ENCODE results near the gene SNRPF.
A peak's percentile ranks its signal among the peaks of the same experiment; 100 is the strongest.
"Not testable (repeated sequence)": the region's sequence is repeated elsewhere in the genome, so short reads cannot be mapped to it uniquely, and the experiment has no call there.

Gene SNRPF
- total RNA-seq = 29.2 to 86.8 reads per million in 2 experiments

GRCh38 chr12:95858451-95859343 is at the start of gene SNRPF:
Gene SNRPF, plus strand, starts transcription at chr12:95858952. Its CDS starts 122 bp downstream, at chr12:95859074.
- peak; percentile 90 for DNase-seq (ENCODE audit: low read depth)

- no peak for DNase-seq (ENCODE audit: low read depth)
Observed at GRCh38 chr12:95809000-95809680, 49.6 kb upstream of the SNRPF start.

DNA sequence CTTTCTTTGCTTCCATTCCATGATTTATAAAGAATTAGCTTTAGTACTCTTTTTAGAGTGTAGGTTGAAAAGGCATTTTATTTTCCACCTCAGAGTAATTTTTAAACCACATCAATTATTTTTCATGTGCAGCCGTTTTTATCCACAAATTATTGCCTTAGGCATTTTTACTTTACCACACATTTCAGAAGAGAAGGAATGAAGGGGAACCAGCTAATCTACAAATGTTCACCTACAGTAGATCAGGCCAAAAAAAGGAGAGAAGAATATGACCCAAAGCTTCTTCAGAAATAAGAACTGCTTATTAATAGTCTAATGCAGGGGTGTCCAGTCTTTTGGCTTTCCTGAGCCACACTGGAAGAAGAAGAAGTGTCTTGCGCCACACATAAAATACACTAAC is 48.3 kb upstream of the SNRPF start:
- DNase-seq (ENCODE audit: low read depth) = no peak

DNA sequence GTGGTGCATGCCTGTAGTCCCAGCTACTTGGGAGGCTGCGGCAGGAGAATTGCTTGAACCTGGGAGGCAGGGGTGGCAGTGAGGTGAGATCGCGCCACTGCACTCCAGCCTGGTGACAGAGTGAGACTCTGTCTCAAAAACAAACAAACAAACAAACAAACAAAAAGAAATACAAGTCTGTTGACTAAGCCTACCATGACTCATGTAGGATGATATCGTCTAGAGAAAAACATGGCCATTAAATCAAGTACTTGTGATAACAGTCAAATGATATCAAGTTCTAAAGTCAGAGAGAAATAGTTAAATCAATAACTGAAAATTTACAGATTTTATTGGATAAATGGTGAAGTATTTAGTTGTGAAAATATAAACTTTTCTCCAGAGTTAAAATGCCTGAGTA is 46.6 kb upstream of the SNRPF start:
- not testable (repeated sequence) for DNase-seq (ENCODE audit: low read depth)

DNA sequence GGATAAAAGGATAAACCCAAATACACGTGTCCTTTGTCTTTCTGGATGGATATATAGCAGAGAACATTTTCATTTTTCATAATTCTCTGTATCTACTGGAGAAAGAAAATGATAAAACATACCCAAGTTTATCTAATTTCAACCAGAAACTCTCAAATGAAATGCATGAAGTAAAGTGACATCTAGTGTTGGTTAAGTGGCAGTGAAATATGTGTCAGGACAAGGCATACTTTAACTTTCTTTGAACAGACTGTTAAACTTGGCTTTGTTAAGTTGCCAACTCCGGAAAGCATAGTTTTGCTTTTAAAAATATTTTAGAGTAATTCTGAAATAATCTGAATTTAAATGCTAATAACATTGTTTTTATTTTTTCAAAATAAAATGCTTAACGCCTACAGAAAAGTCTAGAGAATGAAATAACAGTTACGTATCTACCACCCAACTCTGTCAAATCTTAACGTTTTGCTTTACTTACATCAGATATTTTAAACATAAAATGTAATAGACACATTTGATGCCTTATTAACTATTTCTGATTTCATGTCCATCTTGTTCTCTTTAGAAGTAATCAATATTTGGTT is 43.0 kb upstream of the SNRPF start:
- no peak for DNase-seq (ENCODE audit: low read depth)

GRCh38 chr12:95820096-95820703 is 38.6 kb upstream of the SNRPF start:
- DNase-seq (ENCODE audit: low read depth) = no peak

DNA sequence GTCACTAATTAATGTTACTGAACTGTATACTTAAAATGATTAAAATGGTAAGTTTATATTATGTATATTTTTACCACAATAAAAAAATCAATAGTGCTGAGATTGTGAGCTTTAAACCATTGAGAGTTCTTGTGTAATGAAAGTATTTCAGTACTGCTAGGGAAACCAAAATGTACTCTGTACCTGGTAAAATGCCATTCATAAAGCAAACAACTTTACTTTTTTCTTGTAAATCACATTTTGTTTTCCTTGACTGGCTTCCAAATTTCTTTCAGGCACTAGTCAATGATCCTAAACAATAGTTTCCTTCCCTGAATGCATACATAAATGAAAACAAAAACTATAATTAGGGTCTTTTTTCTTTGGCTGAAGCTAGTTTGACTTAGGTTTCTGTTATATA is 29.4 kb upstream of the SNRPF start:
- no peak for DNase-seq (ENCODE audit: low read depth)

DNA sequence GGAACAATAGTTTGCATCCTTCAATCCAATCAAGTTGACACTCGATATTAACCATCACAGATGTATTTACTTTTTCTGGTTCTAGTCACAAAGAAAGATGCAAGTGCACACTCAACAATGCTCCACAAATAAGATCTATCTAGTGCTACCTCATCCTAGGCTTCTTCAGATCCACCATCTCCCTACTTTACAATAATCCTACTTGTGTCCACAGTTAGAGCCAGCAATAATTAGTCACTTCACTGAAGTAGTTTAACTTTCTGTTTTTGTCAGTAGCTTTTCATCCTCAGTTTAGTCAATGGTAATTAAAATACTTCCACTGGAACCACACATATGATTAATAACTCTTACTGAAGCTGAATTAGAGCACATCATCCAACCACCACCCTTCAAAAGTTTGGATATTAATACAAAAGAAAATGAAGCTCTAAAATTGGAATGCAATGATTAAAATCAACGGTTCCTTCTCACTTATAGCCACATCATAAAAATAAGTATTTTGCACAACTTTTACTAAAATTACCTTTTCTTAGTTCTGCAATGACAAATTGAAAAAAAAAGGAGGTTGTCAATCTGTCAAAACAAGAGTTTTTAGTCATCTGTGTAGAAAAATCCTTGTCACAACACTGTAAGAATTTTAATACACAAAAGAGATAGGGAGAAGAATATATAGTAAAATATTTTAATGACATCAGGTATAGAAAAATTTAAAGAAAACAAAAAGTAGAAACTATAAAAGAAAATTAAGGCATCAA is 28.2 kb upstream of the SNRPF start:
- no peak for DNase-seq (ENCODE audit: low read depth)

GRCh38 chr12:95834572-95834971 is 24.2 kb upstream of the SNRPF start:
- no peak for DNase-seq (ENCODE audit: low read depth)

GRCh38 chr12:95836185-95836609 is 22.6 kb upstream of the SNRPF start:
- DNase-seq (ENCODE audit: low read depth) = no peak

DNA sequence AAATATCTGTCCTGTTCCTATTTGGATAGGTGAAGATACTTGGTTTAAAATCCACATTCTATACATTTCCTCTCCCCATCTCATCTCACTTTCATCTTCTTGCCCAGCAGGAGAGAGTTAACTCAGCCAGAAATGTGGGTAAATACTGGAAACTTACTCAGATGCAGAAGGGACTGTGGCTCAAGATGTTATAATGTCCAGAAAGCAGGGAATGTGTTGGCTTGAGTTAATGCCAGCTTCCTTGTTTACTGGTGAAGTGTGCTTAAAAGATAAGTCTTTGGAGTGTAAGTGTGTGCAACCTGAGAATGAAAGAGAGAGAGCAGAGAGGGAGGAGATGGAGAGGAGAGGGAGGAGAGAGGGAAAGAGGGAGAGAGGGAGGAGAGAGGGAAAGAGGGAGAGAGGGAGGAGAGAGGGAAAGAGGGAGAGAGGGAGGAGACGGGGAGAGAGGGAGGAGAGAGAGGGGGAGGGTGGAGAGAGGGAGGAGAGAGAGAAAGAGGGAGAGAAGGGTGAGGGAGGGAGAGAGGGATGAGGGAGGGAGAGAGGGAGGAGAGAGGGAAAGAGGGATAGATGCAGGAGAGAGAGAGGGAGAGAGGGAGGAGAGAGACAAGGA is 22.0 kb upstream of the SNRPF start:
- no peak for DNase-seq (ENCODE audit: low read depth)

GRCh38 chr12:95837240-95838038 is 21.3 kb upstream of the SNRPF start:
- DNase-seq (ENCODE audit: low read depth) = no peak

DNA sequence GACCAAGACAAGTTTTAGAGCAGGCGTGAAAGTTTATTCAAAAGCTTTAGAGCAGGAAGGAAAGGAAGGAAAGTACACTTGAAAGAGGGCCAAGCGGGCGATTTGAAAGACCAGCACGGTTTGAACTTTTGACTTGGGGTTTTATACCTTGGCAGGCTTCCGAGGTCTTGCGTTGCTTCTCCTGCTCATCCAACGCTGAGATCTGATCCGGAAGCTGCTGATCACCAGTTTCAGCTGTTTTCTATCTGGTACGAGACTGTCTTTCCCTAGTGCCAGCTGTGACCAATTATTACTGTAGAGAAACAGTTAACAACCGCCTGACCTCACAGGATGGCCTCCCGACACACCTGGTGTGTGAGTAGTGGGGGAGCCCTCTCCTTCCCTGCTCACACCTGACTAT is 20.6 kb upstream of the SNRPF start:
- no peak for DNase-seq (ENCODE audit: low read depth)

- not testable (repeated sequence) for DNase-seq (ENCODE audit: low read depth)
Observed at GRCh38 chr12:95842426-95842825, 16.3 kb upstream of the SNRPF start.

GRCh38 chr12:95848575-95849388 is 10.0 kb upstream of the SNRPF start:
- no peak for DNase-seq (ENCODE audit: low read depth)

DNA sequence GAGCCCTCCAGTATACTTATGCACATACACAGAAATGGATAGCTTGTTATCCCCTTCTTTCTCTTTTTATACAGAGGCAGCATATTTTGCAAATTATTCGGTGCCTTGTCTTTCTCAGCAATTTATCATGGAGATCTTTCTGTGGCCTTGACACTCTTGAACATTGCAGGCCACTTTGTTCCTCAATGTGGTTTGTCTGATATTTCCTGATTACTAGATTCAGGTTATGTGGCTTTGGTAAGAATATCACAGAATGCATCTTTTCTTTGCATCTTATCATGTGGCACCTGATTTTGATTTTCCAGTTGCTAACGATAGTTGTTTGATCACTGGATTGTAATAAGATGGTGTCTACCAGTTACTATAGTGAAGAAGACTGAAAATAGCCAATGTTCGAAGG is 7.1 kb upstream of the SNRPF start:
- DNase-seq (ENCODE audit: low read depth) = no peak

DNA sequence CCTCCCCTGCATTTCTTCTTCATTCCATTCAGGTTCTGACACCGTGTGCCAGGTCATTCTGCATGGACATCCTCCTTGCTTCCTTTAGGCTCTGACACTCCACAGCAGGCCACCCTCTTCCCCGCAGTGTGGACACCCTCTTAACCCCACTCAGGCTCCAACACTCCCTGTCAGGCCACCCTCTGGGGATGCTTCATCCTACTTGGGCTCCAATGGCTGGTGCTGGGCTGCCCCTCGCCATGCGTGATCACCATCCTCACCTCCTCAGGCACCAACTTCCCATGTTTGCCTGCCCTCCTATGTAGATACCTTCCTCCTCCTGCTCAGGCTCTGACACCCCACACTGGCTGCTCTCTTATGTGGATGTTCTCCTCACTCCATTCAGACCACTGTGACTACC is 6.6 kb upstream of the SNRPF start:
- no peak for DNase-seq (ENCODE audit: low read depth)

- no peak for DNase-seq (ENCODE audit: low read depth)
Observed at GRCh38 chr12:95857156-95857555, 1.6 kb upstream of the SNRPF start.

DNA sequence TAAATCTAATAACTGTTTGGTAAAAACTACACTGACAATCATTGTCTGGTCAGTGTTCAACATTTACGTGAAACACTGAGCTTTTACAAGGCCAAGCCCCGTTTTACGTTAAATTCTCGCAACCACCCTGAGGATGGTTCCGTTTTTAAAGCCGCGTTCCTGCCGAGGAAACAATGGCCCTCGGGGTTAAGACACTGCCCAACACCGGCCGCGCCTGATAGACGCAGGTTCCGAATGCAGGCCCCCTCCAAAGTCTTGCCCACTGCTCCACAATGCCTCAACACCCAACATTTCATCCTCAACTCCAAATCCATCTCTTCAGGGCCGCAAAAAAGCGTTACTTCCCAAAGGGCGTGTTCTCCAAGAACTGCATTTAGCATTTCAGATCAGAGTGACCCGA is 953 bp upstream of the SNRPF start:
- DNase-seq (ENCODE audit: low read depth) = no peak

All from T follicular helper cell (primary cell).